OCI-LY1 (cell line): Measurements from ENCODE around the gene NECTIN1.

ENCODE experiments used
- CTCF ChIP-seq: fragments of 200-600 bp; sonication (generic), shearing (Covaris generic); IDR thresholded peaks from 2 replicates; pipeline ENCODE4 v1.5.1; 2017; ENCODE audit warnings: mild to moderate bottlenecking, antibody characterized with exemption, low read length, moderate library complexity, mixed read lengths
- EZH2 ChIP-seq: fragments of 200-600 bp; sonication (generic), shearing (Covaris generic); IDR thresholded peaks from 2 replicates; pipeline ENCODE4 v1.8.0; 2017; ENCODE audit warnings: borderline replicate concordance, mixed run types, mild to moderate bottlenecking, antibody characterized with exemption, low read length, moderate library complexity, mixed read lengths

GRCh38 chr11:119763071-119763728 lies 34.2 kb upstream of the NECTIN1 start:
- no peak for TF ChIP-seq CTCF
- TF ChIP-seq EZH2 = no peak
